K562 (cell line): Measurements from ENCODE around the gene DOLK. TPM values are rescaled to one million over a fixed set of nuclear protein-coding genes. Genes with fewer than 3 reads are reported as not detected.
A peak's percentile ranks its signal among the peaks of the same experiment; 100 is the strongest.

Experiments used
- CBX5 ChIP-seq: IDR thresholded peaks from 2 replicates; pipeline ENCODE4 v1.6.1; 2014; ENCODE audit warnings: low read depth, borderline replicate concordance
- EGR1 ChIP-seq: fragments of 450-650 bp; conservative IDR thresholded peaks from 2 replicates; pipeline ENCODE4 v1.6.1; 2017; ENCODE audit warnings: mild to moderate bottlenecking
- EWSR1 ChIP-seq: fragments of 450-650 bp; IDR thresholded peaks from 2 replicates; pipeline ENCODE4 v1.6.1; 2018; ENCODE audit warnings: borderline replicate concordance, mild to moderate bottlenecking, low read depth, moderate library complexity; ENCODE audit not compliant: partially characterized antibody
- FOSL1 ChIP-seq: fragments of 200-800 bp; sonication (Bioruptor generic); conservative IDR thresholded peaks from 2 replicates; pipeline ENCODE4 v1.6.1; 2016; ENCODE audit warnings: missing genetic modification characterization, missing compliant biosample characterization
- GABPB1 ChIP-seq: sonication (generic); formaldehyde crosslinking; IDR thresholded peaks from 2 replicates; pipeline ENCODE4 v1.8.0; 2022; ENCODE audit warnings: mild to moderate bottlenecking, missing genetic modification reagents
- HLTF ChIP-seq: fragments of 450-650 bp; IDR thresholded peaks from 2 replicates; pipeline ENCODE4 v1.6.1; 2016
- KDM1A ChIP-seq, 2 experiments: fragments of 450-650 bp; IDR thresholded peaks; 2 replicates each; pipeline ENCODE4 v1.6.1; 2016; ENCODE audit warnings: mild to moderate bottlenecking in 2 of 2
- MAX ChIP-seq: sonication (generic); formaldehyde crosslinking; IDR thresholded peaks from 2 replicates; pipeline ENCODE4 v1.9.0; 2022; ENCODE audit warnings: mild to moderate bottlenecking, missing genetic modification reagents
- MLX ChIP-seq, 2 experiments: fragments of 450-650 bp in 1 of 2; sonication (generic) in 1 of 2; formaldehyde crosslinking; conservative IDR thresholded peaks; 2 replicates each; pipeline versions ENCODE4 v1.4.0 to v1.8.1; 2020 to 2022; ENCODE audit warnings: mild to moderate bottlenecking in 1 of 2, missing genetic modification reagents in 1 of 2
- POLR2AphosphoS5 ChIP-seq: IDR thresholded peaks from 2 replicates; pipeline ENCODE4 v1.6.1; 2011; ENCODE audit warnings: mild to moderate bottlenecking, low read depth, low read length, moderate library complexity; ENCODE audit not compliant: control insufficient read depth, insufficient read depth
- PTBP1 ChIP-seq: fragments of 200-400 bp; formaldehyde crosslinking; IDR thresholded peaks from 2 replicates; pipeline ENCODE4 v1.6.1; 2017; ENCODE audit warnings: low read depth, low read length
- PYGO2 ChIP-seq: fragments of 450-650 bp; IDR thresholded peaks from 2 replicates; pipeline ENCODE4 v1.6.1; 2016; ENCODE audit warnings: mild to moderate bottlenecking, missing genetic modification characterization, moderate library complexity, missing compliant biosample characterization
- RBBP5 ChIP-seq: fragments of 200-600 bp; sonication (generic); IDR thresholded peaks from 2 replicates; pipeline ENCODE4 v1.6.1; 2012; ENCODE audit warnings: borderline replicate concordance, mild to moderate bottlenecking, low read length, control low read depth, inconsistent platforms; ENCODE audit not compliant: insufficient read depth, poor library complexity, severe bottlenecking
- SNRNP70 ChIP-seq: fragments of 200-400 bp; formaldehyde crosslinking; optimal IDR thresholded peaks from 2 replicates; pipeline ENCODE3; 2017; ENCODE audit warnings: low read depth, low read length
- TCF15 ChIP-seq: fragments of 250-450 bp; sonication (Bioruptor Pico); IDR thresholded peaks from 2 replicates; pipeline ENCODE4 v1.8.0; 2022; ENCODE audit warnings: moderate library complexity, mild to moderate bottlenecking, inconsistent platforms
- TSC22D4 ChIP-seq: fragments of 450-650 bp; IDR thresholded peaks from 2 replicates; pipeline ENCODE4 v1.6.1; 2016; ENCODE audit warnings: missing genetic modification characterization, missing biosample characterization, control low read depth
- ZC3H4 ChIP-seq: sonication (generic); formaldehyde crosslinking; IDR thresholded peaks from 2 replicates; pipeline ENCODE4 v1.9.0; 2021; ENCODE audit warnings: missing genetic modification reagents, borderline replicate concordance
- ZMIZ1 ChIP-seq, 2 experiments: fragments of 150-350 bp in 1 of 2; IDR thresholded peaks; 2 replicates each; pipeline ENCODE4 v1.6.1; 2012 to 2016; ENCODE audit warnings: low read depth in 2 of 2, low read length in 2 of 2, mild to moderate bottlenecking in 1 of 2, moderate library complexity in 1 of 2
- ZNF124 ChIP-seq: sonication (generic); formaldehyde crosslinking; IDR thresholded peaks from 2 replicates; pipeline ENCODE4 v1.8.1; 2022; ENCODE audit warnings: missing genetic modification reagents
- ZNF212 ChIP-seq: fragments of 450-650 bp; formaldehyde crosslinking; IDR thresholded peaks from 2 replicates; pipeline ENCODE4 v1.4.0; 2020; ENCODE audit warnings: mild to moderate bottlenecking
- ZNF277 ChIP-seq: fragments of 250-450 bp; sonication (Bioruptor Pico); IDR thresholded peaks from 2 replicates; pipeline ENCODE4 v1.8.0; 2022; ENCODE audit warnings: inconsistent platforms, mild to moderate bottlenecking, moderate library complexity, borderline replicate concordance
- ZNF507 ChIP-seq: conservative IDR thresholded peaks from 2 replicates; pipeline ENCODE4 v1.6.1; 2017; ENCODE audit warnings: missing genetic modification characterization, missing compliant biosample characterization
- polyA plus RNA-seq, 8 experiments: library from polyadenylated mRNA; depleted of rRNA in 4 of 8; stranded (reverse) in 5 of 8; unstranded in 3 of 8; fragments of >200 nt; fragmentation: Nextera tagmentation in 2 of 8; fragmentation: Illumina TruSeq in 1 of 8; extraction: Ambion mirVana in 2 of 8; extraction: Trizol in 1 of 8; gene quantifications; 2 replicates each; pipeline versions ENCODE4 v1.2.1 to v1.2.3, GENCODE V29; 2011 to 2014; ENCODE audit warnings: inconsistent platforms in 1 of 8, missing spikeins in 1 of 8
- total RNA-seq, 7 experiments: library from RNA; depleted of rRNA in 6 of 7; stranded (reverse); fragments of >200 nt in 6 of 7; fragmentation: Illumina TruSeq in 2 of 7; extraction: Trizol in 2 of 7; gene quantifications; 2 replicates each; pipeline versions ENCODE4 v1.2.1 to v1.2.3, GENCODE V29; 2011 to 2021; ENCODE audit warnings: low replicate concordance in 1 of 7

The DOLK gene
- total and polyA plus RNA-seq, 9 of the 15 experiments (the other 6 are each of a cell fraction or from before 2014, with no cell fraction given): 2.6 to 14.2 (median 11.7) TPM

- TF ChIP-seq PTBP1: no peak
- TF ChIP-seq ZNF507 (tag): no peak
- TF ChIP-seq TCF15 (CRISPR knock-in tag): no peak
- TF ChIP-seq ZMIZ1 (IDR thresholded peaks at IDR 0.05; ENCODE audit: low read depth in 2 of 2, low read length in 2 of 2): 0 out of 4 replicates have a peak, but pooled peaks of 1 of the 2 experiments have one; percentile 23
- TF ChIP-seq ZC3H4 (CRISPR knock-in tag): no peak; the same call in 1 of the 2 replicates
- TF ChIP-seq RBBP5: peak; percentile 88
- peak; percentile 90 for TF ChIP-seq MAX (CRISPR knock-in tag)
- TF ChIP-seq ZNF124 (CRISPR knock-in tag): no peak
- TF ChIP-seq TSC22D4 (tag): no peak
- TF ChIP-seq EWSR1: no peak
- no peak for TF ChIP-seq PYGO2 (tag)
- TF ChIP-seq MLX (CRISPR knock-in tag; conservative IDR thresholded peaks at IDR 0.05): no peak; a peak in 1 of 4 replicates
- TF ChIP-seq FOSL1 (tag): no peak
- no peak for TF ChIP-seq CBX5
- TF ChIP-seq SNRNP70: no peak
- no peak for TF ChIP-seq ZNF277
- peak; percentile 100 for TF ChIP-seq EGR1
- peak; percentile 80 for TF ChIP-seq POLR2AphosphoS5
- peak; percentile 80 for TF ChIP-seq GABPB1 (CRISPR knock-in tag)
- TF ChIP-seq ZNF212 (CRISPR knock-in tag): no peak
- no peak for TF ChIP-seq KDM1A (IDR thresholded peaks at IDR 0.05)
- no peak for TF ChIP-seq HLTF
Measured at GRCh38 chr9:128947527-128948301, at the start of gene DOLK, which contains the start of gene NUP188 (continued).
